Measurements from ENCODE around the gene PATJ. TPM values are rescaled to one million over a fixed set of nuclear protein-coding genes. Genes with fewer than 3 reads are reported as not detected.
A peak's percentile ranks its signal among the peaks of the same experiment; 100 is the strongest.
"Not testable (repeated sequence)": the region's sequence is repeated elsewhere in the genome, so short reads cannot be mapped to it uniquely, and the experiment has no call there.

Gene PATJ
- total RNA-seq, 2 experiments from 2014 or later, result 14.8 to 16.4 TPM

DNA sequence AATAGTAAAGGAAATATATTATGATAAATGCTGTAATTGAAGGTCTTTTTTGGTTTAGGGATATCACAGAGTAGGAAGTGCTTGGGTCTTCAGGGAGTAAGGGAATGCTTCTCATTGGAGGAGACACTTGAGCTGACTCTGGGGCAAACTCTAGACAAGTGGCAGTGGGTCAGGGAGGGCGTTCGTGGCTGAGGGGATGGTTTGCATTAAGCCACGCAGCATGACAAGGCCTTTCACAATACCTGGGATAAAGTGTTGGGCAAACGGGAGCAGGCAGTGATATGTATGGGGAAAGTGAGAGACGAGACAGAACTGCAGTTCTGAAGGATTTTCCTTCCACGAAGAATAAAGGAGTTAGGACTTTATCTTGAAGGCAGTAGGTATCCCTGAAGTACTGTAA lies 109.0 kb downstream of the PATJ start:
- POLR2A ChIA-PET, result interaction anchor here (0.7 kb wide), 1 partner anchor 13 kb away, joined by 7 read pairs; no protein-coding TSS in a partner anchor
- H3K4me3 Mint-ChIP-seq, result no peak overlapping the region
- no peak overlapping the region for H3K27ac Mint-ChIP-seq

DNA sequence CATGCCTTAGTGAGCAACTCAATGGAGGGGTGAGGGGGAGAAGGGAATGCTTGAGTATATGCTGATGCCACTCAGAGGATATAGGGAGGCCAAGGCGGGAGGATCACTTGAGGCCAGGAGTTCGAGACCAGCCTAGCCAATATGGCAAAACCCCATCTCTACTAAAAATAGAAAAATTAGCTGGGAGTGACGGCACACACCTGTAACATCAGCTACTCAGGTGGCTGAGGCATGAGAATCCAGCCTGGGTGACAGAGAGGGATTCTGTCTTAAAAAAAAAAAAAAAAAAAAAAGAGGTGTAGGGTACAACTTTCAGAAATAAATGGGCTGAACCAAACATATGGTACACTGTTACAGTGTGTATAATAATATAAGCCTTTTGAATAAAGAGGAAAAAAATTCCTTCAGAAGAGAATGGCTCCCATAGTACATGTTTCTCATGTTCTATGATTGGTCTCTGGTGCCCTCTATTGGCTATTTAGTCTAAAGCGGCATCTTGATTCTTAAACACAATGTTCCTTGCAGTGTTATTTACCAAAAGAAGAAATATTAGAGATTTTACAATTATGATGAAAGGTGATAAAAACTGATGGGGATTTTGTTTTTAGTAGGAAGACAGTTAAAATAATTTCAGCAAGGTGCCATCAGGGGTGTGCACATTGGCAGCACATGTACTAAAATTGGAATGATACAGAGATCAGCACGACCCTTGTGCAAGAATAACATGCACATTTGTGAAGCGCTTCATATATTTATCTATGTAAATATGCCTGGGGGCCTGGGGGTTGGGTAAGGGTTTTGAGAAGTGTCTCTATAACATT lies 109.8 kb downstream of the PATJ start:
- no peaks in the 10 kb centered on the region for H3K4me1 Mint-ChIP-seq
- ChIA-PET CTCF (interaction anchor here (0.6 to 1.6 kb wide), 4 partner anchors 207 to 868 kb away, joined by 4 read pairs; no protein-coding TSS in a partner anchor), POLR2A (interaction anchor here (0.7 kb wide), 1 partner anchor 14 kb away, joined by 7 read pairs; no protein-coding TSS in a partner anchor)
- H3K27ac Mint-ChIP-seq, result no peak overlapping the region
- DNase-seq, result peak; percentile 47
- H3K36me3 Mint-ChIP-seq (ENCODE audit: low read depth), result no peaks in the 10 kb centered on the region
- no peak overlapping the region for H3K4me3 Mint-ChIP-seq
- no peaks in the 10 kb centered on the region for H3K27me3 Mint-ChIP-seq
- H3K9me3 Mint-ChIP-seq, result no peaks in the 10 kb centered on the region

More for the DNA sequence above, 109.0 kb downstream of the PATJ start:
- CTCF ChIA-PET, result interaction anchor here (0.6 to 0.7 kb wide), 3 partner anchors 206 to 867 kb away, joined by 4 read pairs; no protein-coding TSS in a partner anchor
- no peaks in the 10 kb centered on the region for H3K36me3 Mint-ChIP-seq (ENCODE audit: low read depth)
- DNase-seq, result no peak
- H3K27me3 Mint-ChIP-seq, result no peaks in the 10 kb centered on the region
- H3K9me3 Mint-ChIP-seq, result no peaks in the 10 kb centered on the region
- no peaks in the 10 kb centered on the region for H3K4me1 Mint-ChIP-seq

DNA sequence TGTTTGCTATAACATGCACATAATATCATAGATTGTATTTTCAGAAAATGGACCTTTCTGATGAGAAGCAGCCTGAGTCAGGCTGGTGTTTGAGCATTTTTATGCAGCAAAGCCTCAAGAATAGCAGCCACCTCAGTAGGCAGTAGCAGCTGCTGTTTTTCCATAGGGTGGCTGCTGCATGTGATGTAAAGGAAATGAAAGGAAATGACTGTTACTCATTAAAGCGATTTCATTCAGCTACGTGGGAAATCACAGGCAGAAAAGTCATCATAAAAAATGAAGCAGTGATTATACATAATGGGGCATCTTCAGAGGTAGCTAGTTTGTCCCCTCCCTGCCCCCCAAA lies 110.4 kb downstream of the PATJ start:
- CTCF ChIA-PET, result interaction anchor here (0.9 to 1.6 kb wide), 2 partner anchors 10 to 803 kb away, joined by 3 to 4 read pairs; no protein-coding TSS in a partner anchor
- POLR2A ChIA-PET, result no interaction called here
- Mint-ChIP-seq H3K4me1 (no peaks in the 10 kb centered on the region), H3K27ac (no peak overlapping the region), H3K27me3 (no peaks in the 10 kb centered on the region), H3K36me3 (ENCODE audit: low read depth) (no peaks in the 10 kb centered on the region), H3K4me3 (no peak overlapping the region), H3K9me3 (no peaks in the 10 kb centered on the region)
- no peak for DNase-seq

DNA sequence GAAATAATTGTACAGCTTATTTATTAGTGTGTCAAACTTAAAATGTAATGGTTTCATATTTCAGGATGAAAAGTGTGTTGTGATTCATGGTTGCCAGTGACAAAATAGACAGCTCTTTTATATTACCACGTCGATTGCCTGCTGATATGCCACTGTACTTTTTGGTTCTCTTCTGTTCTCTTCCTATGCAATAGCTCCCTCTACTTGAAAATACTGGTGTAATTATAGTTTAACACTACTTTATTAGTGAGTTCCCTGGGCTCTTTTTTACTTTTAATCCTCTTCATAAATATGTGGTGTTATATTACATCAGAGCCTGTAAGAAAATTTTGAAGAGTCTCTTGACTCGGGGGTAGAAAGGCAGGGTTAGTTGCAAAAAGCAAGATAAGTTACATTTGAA lies 111.3 kb downstream of the PATJ start:
- Mint-ChIP-seq H3K27ac (no peak overlapping the region), H3K4me1 (no peaks in the 10 kb centered on the region), H3K4me3 (no peak overlapping the region), H3K36me3 (ENCODE audit: low read depth) (no peaks in the 10 kb centered on the region), H3K9me3 (no peaks in the 10 kb centered on the region), H3K27me3 (no peaks in the 10 kb centered on the region)
- no peak for DNase-seq
- ChIA-PET CTCF (interaction anchor here (0.9 kb wide), 2 partner anchors 9 to 266 kb away, joined by 3 read pairs; no protein-coding TSS in a partner anchor), POLR2A (no interaction called here)

DNA sequence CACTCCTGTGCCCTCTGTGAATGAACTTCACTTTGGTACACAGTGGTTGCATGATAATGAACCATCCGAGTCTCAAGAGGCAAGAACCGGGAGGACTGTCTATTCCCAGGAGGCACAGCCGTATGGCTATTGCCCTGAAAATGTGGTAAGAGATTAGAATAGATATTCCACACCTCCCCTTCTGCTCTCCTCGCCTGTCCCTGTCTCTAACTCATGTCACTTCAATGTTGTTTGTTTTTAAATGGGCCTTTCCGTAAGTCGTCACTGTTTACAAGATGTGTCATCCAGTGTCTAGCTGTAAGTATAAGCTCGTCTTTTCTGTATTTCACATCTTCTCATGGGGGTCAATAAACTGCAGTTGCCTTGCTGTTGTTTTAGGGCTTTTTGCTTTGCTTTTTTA lies 122.2 kb downstream of the PATJ start:
- Mint-ChIP-seq H3K9me3 (peaks cover 1% of the 10 kb centered on the region), H3K4me3 (no peak overlapping the region), H3K27ac (no peak overlapping the region), H3K4me1 (peaks cover 4% of the 10 kb centered on the region), H3K27me3 (no peaks in the 10 kb centered on the region), H3K36me3 (ENCODE audit: low read depth) (peaks cover 9% of the 10 kb centered on the region)
- POLR2A ChIA-PET, result no interaction called here
- no peak for DNase-seq
- CTCF ChIA-PET, result interaction anchor here (0.7 kb wide), 1 partner anchor 317 kb away, joined by 3 read pairs; no protein-coding TSS in a partner anchor

DNA sequence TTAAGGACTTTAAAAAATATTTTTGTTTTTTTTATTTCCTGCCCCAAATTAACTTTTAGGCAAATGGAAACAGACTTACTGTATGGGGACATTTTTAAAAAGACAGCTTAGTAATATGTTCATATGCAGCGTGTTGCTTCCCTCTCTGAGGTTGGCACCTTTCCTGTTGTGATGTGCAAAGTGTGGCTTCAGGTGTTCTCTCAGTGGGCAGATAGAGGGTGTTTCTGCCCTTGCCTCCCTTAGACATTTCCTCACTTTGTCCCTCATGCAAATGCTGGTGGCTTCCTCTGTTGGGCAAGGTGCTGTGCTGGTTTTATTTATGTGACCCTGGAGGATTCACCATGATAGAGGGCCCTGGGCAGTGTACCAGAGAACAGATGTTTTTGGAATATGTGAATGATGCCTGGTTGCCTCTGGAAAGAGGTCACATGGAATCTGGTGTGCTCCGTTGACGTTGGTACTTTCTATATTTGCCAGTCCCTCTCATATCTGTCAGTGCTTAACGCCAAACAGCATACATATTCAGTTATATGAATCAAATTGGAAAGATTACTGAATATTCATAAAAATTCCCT lies 123.5 kb downstream of the PATJ start:
- H3K27ac Mint-ChIP-seq, result no peak overlapping the region
- H3K4me3 Mint-ChIP-seq, result no peak overlapping the region
- ChIA-PET POLR2A (no interaction called here), CTCF (no interaction called here)
- peaks cover 4% of the 10 kb centered on the region for H3K4me1 Mint-ChIP-seq
- H3K9me3 Mint-ChIP-seq, result peaks cover 4% of the 10 kb centered on the region
- no peaks in the 10 kb centered on the region for H3K27me3 Mint-ChIP-seq
- no peak for DNase-seq
- peaks cover 9% of the 10 kb centered on the region for H3K36me3 Mint-ChIP-seq (ENCODE audit: low read depth)

DNA sequence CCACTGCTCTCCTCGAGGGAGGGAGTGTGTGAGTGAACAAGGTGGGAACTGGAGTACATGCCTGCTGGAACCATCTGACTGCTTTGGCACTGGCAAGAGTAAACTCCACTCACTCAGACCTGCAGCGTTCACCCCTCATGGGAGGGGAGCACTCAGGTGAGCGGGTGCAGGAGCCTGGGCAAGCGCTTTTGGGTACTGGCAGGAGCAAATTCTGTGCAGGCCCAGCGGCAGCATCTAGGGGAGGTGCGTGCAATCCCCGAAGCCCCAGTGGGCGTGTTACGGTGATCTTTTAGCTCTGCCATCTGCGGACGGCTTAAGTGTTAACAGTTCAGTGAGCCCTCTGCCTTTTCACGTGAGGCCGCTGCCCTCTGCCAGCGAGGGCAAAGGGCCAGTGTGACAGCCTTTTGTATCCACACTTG lies 127.4 kb downstream of the PATJ start:
- Mint-ChIP-seq H3K27ac (no peak overlapping the region), H3K4me1 (peaks cover 4% of the 10 kb centered on the region), H3K9me3 (peaks cover 7% of the 10 kb centered on the region), H3K27me3 (no peaks in the 10 kb centered on the region), H3K4me3 (no peak overlapping the region), H3K36me3 (ENCODE audit: low read depth) (peaks cover 17% of the 10 kb centered on the region)
- POLR2A ChIA-PET, result no interaction called here
- no peak for DNase-seq
- CTCF ChIA-PET, result no interaction called here

DNA sequence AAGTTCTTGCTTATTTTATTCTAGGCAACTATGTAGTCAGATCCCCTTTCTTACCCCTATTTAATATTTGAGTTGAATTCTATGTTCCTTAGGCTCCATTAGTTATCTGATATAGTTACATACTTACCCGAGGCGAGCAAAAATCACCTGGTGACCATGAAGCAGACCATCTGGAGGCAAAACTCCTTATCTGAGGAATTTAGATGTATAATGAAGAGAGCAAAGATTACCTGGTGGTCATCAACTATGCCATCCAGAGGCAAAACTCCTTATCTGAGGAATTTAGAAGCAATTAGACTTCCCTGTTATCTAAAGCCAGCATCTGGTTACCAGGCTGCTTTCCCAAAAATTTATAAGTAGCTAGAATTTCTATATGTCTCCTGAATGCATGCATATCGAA lies 129.9 kb downstream of the PATJ start:
- ChIA-PET CTCF (no interaction called here), POLR2A (no interaction called here)
- Mint-ChIP-seq H3K27me3 (no peaks in the 10 kb centered on the region), H3K27ac (no peak overlapping the region), H3K4me3 (no peak overlapping the region), H3K9me3 (peaks cover 7% of the 10 kb centered on the region), H3K4me1 (no peaks in the 10 kb centered on the region), H3K36me3 (ENCODE audit: low read depth) (peaks cover 18% of the 10 kb centered on the region)
- no peak for DNase-seq

DNA sequence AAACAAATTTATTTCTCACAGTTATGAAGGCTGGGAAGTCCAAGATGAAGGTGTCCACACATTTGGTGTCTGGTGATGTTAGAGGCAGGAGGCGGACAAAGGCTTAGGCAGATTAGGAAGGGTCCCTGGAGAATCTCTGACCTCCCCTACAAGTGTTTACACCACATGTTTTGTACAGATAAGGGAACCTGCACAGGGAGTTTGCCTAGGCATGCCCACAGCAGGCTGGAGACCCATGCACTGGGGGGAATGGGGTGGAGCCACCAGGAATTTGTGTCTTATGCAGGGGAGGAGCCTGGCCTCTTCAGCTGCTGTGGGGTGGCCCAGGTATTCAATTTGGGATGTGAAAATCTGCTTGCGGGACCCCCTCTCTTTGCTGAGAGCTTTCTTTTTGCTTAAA lies 131.3 kb downstream of the PATJ start:
- no peaks in the 10 kb centered on the region for H3K4me1 Mint-ChIP-seq
- peaks cover 15% of the 10 kb centered on the region for H3K36me3 Mint-ChIP-seq (ENCODE audit: low read depth)
- DNase-seq, result no peak
- H3K27me3 Mint-ChIP-seq, result no peaks in the 10 kb centered on the region
- CTCF ChIA-PET, result no interaction called here
- H3K27ac Mint-ChIP-seq, result no peak overlapping the region
- POLR2A ChIA-PET, result no interaction called here
- H3K4me3 Mint-ChIP-seq, result no peak overlapping the region
- H3K9me3 Mint-ChIP-seq, result peaks cover 7% of the 10 kb centered on the region

DNA sequence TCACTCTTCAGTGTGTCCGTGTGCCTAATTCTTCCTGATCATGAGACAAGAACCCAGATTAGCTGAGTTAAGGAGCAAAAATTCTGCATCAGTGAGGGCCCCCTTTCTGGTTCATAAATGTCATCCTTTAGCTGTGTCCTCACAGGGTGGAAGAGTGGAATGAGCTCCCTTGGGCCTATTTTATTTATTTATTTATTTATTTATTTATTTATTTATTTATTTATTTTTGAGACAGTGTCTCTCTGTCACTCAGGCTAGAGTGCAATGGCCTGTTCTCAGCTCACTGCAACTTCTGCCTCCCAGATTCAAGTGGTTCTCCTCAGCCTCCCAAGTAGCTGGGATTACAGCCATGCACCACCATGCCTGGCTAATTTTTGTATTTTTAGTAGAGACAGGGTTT lies 131.7 kb downstream of the PATJ start:
- H3K9me3 Mint-ChIP-seq, result peaks cover 5% of the 10 kb centered on the region
- no peak overlapping the region for H3K27ac Mint-ChIP-seq
- H3K4me3 Mint-ChIP-seq, result no peak overlapping the region
- ChIA-PET POLR2A (no interaction called here), CTCF (no interaction called here)
- no peaks in the 10 kb centered on the region for H3K4me1 Mint-ChIP-seq
- no peak for DNase-seq
- no peaks in the 10 kb centered on the region for H3K27me3 Mint-ChIP-seq
- H3K36me3 Mint-ChIP-seq (ENCODE audit: low read depth), result peaks cover 15% of the 10 kb centered on the region

DNA sequence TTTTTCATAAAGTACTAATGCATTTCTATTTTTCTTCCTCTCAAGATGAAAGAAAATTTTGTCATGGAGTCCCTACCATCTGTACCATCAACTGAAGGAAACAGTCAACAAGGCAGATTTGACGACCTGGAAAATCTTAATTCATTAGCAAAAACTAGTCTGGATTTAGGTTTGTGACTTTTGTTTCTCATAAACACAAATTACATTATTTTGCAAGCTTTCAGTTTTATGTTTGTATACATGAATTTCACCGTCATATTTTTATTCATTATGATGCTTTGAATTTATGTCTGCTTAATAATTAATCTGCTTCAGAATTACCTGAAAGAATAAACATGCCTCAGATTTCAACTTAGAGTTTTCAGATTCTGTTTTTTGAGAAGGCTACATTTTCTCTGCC lies 132.9 kb downstream of the PATJ start:
- DNase-seq, result no peak
- Mint-ChIP-seq H3K36me3 (ENCODE audit: low read depth) (peaks cover 15% of the 10 kb centered on the region), H3K27ac (no peak overlapping the region), H3K27me3 (no peaks in the 10 kb centered on the region), H3K4me1 (no peaks in the 10 kb centered on the region), H3K4me3 (no peak overlapping the region), H3K9me3 (peaks cover 3% of the 10 kb centered on the region)
- CTCF ChIA-PET, result no interaction called here
- POLR2A ChIA-PET, result no interaction called here

DNA sequence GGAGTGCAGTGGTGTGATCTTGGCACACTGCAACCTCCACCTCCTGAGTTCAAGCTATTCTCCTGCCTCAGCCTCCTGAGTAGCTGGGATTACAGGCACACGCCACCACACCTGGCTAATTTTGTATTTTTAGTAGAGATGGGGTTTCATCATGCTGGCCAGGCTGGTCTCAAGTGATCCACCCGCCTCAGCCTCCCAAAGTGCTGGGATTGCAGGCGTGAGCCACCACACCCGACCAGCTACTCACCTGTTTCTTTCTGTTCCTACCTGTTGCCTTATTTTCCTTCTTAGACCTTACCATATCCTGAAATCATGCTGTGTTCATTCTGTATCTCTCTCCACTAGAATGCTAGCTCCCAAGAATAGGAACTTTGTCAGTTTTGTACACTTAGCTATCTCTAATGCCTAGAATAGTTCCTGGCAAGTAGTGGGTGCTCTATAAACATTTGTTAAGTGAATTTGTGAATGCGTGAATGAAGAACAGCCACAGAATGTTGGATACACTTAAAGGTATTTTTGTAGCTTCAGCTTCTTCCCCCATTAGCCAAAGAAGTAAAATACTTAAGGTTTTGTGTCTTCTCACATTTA lies 137.7 kb downstream of the PATJ start:
- POLR2A ChIA-PET, H3K4me1 Mint-ChIP-seq, H3K4me3 Mint-ChIP-seq, H3K27me3 Mint-ChIP-seq, H3K27ac Mint-ChIP-seq, H3K9me3 Mint-ChIP-seq, DNase-seq: not testable (repeated sequence)
- H3K36me3 Mint-ChIP-seq (ENCODE audit: low read depth), result peaks cover 11% of the 10 kb centered on the region
- CTCF ChIA-PET, result interaction anchor here (0.6 kb wide), 1 partner anchor 1965 kb away, joined by 3 read pairs; no protein-coding TSS in a partner anchor

DNA sequence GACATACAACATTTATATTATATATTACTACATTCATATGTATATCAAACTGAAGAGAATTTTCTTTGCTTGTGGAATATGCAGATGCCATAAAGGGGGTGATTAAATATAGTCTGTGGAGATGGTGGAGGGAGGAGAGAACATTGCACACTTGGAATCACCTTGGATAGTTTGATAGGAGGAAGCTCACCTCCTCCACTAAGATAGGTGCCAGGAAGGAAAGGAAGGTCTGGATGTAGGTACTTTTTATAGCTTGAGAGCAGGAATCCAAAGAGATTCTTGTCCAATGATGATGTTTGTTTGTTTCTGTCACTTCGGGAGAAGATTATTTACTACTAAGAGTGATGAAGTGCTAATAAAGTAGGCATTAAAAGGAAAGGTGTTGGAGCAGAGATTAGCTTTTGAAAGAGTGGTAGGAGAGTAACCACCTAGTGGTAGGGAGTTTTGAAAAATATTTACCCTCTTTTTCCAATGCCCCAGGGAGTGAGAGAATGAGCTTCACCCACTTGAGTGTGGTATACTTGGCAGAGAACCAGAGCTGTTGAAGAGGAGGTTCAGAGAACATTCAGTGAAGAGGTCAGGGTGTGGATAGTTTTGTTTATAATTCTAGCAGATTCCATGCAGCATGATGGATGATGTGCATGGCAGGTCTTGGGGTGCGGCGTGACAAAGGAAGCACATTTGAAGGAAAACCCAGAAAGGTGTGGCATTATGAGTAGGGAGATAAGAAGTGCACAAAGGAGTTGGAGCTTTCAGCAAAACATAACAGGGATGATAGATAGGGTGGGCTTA lies 145.0 kb downstream of the PATJ start:
- CTCF ChIA-PET, result no interaction called here
- Mint-ChIP-seq H3K36me3 (ENCODE audit: low read depth) (peaks cover 7% of the 10 kb centered on the region), H3K4me3 (no peak overlapping the region), H3K27me3 (no peaks in the 10 kb centered on the region), H3K4me1 (no peaks in the 10 kb centered on the region), H3K27ac (no peak overlapping the region), H3K9me3 (peaks cover 5% of the 10 kb centered on the region)
- no peak for DNase-seq
- POLR2A ChIA-PET, result no interaction called here
